Activated T-cell treated with anti-CD3 and anti-CD28 coated beads, Interleukin-2, amount 50 U/mL, for 48 hours (primary cell): ENCODE data around the gene BRF1.

Experiments
- DNase-seq, 2 experiments: peaks; one replicate each; pipeline ENCODE4 v3.0.0-alpha.2; 2020

Gene BRF1

GRCh38 chr14:105257464-105257863 is 43.3 kb downstream of the BRF1 start:
- no peak for DNase-seq

- DNase-seq: no peak
Measured at GRCh38 chr14:105256292-105256960, 44.4 kb downstream of the BRF1 start.

GRCh38 chr14:105255021-105255507 is 45.7 kb downstream of the BRF1 start:
- DNase-seq: no peak

- DNase-seq: no peak
Measured at GRCh38 chr14:105253329-105253682, 47.5 kb downstream of the BRF1 start.

- DNase-seq: no peak
Measured at GRCh38 chr14:105252552-105253328, 48.1 kb downstream of the BRF1 start.

GRCh38 chr14:105251920-105252319 is 48.9 kb downstream of the BRF1 start:
- no peak for DNase-seq

GRCh38 chr14:105250986-105251385 is 49.8 kb downstream of the BRF1 start:
- no peak for DNase-seq

- no peak for DNase-seq
Measured at GRCh38 chr14:105250008-105250366, 50.8 kb downstream of the BRF1 start.

GRCh38 chr14:105249182-105250007 is 51.4 kb downstream of the BRF1 start:
- peak in 1 of 2 experiments; percentile 33 for DNase-seq

GRCh38 chr14:105248368-105249181 is 52.2 kb downstream of the BRF1 start, which contains the start of gene BTBD6:
Gene BTBD6, plus strand, starts transcription at chr14:105248533. Its CDS starts 179 bp downstream, at chr14:105248712.
- peak; percentile 88 to 93 for DNase-seq

GRCh38 chr14:105247715-105248367 is 53.0 kb downstream of the BRF1 start:
- no peak for DNase-seq

- no peak for DNase-seq
Measured at GRCh38 chr14:105247026-105247425, 53.8 kb downstream of the BRF1 start.

- DNase-seq: no peak
Measured at GRCh38 chr14:105244334-105244733, 56.5 kb downstream of the BRF1 start.

- no peak for DNase-seq
Measured at GRCh38 chr14:105241641-105242040, 59.2 kb downstream of the BRF1 start.

- DNase-seq: no peak
Measured at GRCh38 chr14:105240811-105241576, 59.8 kb downstream of the BRF1 start.

- no peak for DNase-seq
Measured at GRCh38 chr14:105229099-105229655, 71.6 kb downstream of the BRF1 start.

GRCh38 chr14:105228562-105228961 is 72.2 kb downstream of the BRF1 start:
- no peak for DNase-seq

- no peak for DNase-seq
Measured at GRCh38 chr14:105227346-105227745, 73.5 kb downstream of the BRF1 start.

GRCh38 chr14:105226198-105226597 is 74.6 kb downstream of the BRF1 start:
- no peak for DNase-seq

GRCh38 chr14:105224845-105225570 is 75.8 kb downstream of the BRF1 start:
- DNase-seq: no peak
